Right forelimb (tissue), 1 donor: ENCODE measurements around the gene ATP6V1B1.
"Not testable (repeated sequence)": the region's sequence is repeated elsewhere in the genome, so short reads cannot be mapped to it uniquely, and the experiment has no call there.

ENCODE experiments used
- DNase-seq: peaks from one replicate; pipeline ENCODE4 v3.0.0-alpha.2; 2018

ATP6V1B1 gene

DNA sequence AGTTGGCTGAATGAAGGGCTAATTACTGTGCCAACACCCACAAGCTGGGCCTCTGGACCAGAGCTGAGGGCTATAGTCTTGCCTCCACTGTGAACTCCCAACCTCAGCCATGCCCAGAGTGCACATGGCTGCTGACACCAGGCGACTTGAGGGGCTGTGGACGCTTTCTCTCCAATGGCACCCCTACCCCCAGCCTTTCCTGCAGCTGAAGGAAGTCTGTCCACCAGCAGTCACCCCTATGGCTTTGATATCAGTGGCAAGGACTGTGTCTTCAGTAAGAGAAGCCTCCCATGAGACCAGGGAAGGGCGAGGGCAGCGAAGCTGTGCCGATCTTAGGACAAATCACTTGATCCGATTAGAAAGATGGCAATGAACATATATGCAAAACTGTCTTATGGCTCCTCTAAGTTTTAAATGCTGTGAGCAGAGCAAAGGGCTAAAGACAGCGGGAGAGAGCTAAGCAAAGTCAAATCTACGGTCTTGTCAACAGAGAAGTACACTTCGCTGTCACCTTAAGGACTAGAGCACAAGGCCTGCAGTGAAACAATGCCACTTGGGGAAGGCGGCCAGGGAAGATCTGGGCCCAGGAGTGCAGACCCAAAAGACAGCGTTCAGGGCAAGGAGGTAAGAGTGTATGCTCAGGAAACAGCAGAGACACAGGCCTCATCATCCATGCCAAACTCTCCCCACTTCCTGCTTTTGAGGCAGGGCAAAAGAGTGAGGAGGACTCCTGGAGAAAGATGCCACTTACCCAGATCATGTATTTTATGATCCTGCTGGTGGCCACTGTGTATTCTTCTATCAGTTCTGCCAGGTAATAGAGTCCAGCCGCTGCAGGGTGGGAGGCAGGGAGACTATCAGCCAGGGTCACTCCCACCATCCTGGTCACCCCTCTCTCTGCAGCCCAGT lies 57.5 kb downstream of the ATP6V1B1 start:
- DNase-seq, result no peak

DNA sequence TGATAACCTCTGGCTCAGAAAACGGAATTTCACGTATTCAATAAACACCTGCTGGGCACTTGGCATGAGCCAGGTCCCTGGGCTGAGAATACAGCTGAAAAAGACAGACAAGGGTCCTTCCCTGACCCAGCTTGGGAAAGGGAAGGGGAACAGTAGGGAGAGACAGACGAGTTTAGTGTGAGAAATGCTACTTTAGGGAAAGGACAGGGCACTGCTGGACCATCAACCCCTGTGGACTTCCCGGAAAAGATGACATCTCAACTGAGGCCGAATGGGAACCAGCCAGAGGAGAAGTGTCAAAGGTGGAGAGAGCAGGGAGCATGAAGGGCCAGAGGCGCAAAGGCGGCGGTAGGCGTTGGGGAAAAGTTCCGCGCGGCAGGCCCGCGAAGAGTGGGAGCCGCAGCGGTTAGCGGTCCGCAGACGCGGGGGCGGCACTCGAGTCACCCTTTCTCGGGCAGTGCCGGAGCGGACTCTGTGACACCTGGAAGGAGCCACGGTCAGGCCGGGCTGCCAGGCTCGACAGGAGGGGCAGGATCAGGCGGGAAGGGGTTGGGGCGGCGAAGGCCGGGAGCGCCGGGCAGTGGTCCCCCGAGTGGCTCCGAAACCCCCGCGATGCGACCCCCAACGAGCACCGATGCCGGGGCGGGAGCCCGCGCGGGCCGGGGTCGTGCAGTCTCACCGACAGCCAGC lies 58.5 kb downstream of the ATP6V1B1 start:
- no peak for DNase-seq

DNA sequence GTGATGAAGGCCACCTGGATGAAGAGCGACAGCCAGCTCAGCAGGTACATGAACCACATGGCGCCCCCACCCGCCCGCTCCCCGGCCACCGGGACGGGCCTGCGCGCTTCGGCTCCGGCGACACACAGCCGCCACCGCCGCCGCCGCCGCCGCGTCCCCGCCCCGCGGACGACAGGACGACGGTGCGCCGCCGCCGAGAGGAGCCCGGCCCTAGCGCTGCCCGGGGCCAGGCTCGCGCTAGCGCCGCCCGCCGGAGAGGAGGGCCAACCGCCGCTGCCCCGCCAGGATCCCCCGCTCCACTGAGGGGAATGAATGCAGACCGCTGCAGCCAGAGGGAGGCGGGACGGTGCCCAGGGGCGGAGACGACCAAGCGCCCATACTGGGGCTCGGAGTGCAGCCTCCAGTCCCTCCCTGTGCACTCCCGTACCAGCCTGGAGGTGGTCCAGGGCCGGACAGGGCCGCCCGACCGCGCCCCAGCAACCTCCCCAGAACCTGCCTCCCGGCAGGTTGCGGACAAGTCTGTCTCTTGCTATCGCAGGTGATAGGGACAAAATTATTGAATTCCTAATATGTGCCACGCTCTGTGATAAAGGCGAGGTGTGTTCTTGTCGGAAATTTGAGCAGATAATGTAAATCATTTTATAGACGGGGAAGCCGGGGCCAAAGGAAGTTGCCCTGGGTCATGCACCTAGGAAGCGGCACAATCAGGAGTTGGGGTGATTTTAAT lies 59.2 kb downstream of the ATP6V1B1 start, which contains the start of gene TEX261:
TEX261 (minus strand) TSS at position 175 of the 727 bp plus-strand sequence; CDS start at position 59, 116 bp downstream.
- DNase-seq, result peak; percentile 93

DNA sequence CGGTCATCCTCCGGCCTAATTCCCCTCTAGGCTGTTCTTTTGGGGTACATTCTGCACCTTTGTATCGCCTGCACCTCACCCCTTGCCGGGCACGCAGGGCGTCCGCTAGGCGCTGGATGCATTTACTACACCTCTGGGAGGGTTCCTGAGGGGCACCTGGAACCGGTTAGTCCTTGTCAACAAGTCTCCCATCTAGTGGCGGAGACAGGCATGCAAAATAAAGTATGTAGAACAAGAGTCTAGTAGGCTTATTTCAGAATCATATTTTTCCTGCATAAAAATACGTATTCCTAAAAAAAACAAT lies 59.7 kb downstream of the ATP6V1B1 start:
- no peak for DNase-seq

DNA sequence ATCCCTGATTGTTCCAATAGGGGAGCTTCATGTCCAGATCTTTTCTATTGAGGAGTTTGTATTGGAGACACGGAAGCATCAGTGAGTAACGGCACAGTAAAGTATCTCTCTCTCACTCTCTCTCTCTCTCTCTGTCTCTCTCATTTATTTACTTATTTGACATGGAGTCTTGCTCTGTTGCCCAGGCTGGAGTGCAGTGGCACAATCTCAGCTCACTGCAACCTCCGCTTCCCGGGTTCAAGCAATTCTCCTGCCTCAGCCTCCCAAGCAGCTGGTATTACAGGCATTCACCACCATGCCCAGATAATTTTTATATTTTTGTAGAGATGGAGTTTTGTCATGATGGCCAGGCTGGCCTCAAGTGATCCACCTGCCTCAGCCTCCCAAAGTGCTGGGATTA lies 63.2 kb downstream of the ATP6V1B1 start:
- not testable (repeated sequence) for DNase-seq

DNA sequence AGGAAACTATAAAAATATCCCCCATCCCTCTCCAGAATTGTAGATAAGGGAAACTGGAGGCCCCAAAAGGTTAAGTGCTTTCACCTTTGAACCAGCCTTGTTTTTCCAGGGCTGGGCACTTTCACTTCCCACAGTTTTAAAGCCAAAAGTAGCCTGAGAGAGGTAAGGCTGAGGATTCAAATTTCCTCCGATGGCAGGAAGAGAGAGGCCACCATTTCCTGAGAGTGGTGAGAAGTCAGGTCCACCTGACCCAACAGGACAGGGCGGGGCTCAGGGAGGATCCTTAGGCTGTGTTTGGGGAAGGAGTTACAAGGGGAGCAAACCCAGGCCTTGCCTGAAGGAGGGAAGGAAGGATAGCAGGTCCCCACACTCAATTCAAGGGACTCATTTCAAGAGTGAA lies 63.7 kb downstream of the ATP6V1B1 start:
- DNase-seq, result no peak

DNA sequence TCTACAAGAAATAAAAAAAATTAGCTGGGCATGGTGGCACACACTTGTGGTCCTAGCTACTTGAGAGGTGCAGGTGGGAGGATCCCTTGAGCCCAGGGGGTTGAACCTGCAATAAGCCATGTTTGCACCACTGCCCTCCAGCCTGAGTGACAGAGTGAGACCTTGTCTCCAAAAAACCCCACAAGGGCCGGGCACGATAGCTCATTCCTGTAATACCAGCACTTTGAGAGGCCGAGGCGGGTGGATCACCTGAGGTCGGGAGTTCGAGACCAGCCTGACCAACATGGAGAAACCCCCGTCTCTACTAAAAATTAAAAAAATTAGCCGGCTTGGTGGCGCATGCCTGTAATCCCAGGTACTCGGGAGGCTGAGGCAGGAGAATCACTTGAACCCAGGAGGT lies 64.2 kb downstream of the ATP6V1B1 start:
- DNase-seq, result not testable (repeated sequence)

DNA sequence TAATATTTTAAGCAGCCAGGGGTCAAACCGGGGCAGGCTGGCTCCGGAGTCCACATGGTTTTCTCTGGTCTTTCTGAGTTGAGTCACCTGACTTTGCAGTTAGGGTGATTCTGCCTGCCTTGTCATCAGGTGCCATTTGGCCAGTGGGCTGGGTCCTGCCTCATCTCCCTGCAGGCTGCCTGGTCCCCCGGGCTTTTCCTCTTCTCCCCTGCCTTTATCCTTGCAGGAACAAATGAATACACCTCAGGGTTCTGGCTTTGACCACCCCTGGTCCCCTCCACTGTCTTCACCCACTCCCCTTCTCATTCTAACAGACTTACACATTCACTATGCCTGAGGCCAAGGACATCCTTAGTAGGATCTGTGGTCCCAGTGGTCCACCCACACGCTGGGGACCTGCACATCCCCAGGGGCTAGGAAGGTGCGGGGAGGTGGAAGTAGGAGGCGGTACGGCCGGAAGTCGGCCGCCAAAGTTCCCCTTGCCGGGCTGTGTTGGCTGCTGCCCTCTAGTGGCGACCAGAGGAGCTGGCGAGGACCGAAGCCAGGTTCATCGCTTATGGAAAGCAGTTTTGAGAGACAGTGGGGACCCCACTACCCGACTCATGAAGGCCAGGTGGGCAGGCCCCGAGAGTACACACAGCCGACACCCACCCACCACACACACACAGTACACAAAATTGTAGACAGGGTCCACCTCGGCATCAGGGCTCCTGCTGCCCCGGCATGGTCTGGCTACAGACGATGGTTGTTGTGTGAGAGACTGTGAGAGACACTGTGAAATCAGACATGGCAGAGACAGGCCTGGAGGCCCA lies 65.3 kb downstream of the ATP6V1B1 start:
- peak; percentile 72 for DNase-seq

DNA sequence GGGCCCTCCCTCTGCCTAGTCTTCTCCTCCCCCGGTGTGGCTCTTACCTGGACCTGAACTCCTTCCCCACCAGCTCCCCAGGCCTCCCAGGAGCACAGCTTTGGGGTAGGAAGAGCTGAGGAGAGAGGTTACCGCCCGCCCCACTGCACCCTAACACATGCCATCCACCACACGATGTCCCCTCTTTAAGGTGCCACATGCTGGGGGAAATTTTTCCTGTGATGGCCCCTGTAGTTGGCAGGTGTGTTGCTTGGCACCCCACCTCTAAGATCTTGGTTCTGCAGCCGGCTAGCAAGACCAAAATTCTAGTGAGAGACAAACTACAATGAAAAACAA lies 65.9 kb downstream of the ATP6V1B1 start:
- no peak for DNase-seq

DNA sequence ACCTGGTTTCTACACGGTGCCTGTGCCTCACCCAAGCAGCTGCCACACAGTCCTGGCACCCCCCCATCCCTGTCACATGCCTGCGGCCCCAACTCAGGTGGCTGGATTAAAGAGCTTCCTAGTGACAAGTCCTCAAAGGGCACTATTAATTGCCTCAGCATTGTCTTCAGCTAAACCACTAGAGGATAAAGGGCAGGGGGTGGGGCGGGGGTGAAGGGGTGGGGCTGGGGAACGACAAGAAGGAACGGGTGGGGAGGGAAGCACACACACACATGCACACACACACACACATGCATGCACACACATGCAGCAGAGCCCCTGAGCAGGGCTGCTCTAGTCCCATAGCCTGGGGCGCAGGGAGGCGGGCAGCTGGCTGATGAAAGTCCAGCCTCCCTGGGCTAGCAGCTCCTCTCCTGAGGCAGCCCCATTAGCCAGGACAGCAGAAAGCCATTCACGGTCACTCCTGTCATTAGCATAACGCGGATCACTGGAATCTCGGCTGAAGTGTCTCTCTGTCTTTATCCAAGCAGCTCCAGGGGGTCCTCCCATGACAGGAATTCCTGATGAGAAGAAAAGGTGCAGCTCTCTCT lies 66.4 kb downstream of the ATP6V1B1 start:
- DNase-seq, result no peak

DNA sequence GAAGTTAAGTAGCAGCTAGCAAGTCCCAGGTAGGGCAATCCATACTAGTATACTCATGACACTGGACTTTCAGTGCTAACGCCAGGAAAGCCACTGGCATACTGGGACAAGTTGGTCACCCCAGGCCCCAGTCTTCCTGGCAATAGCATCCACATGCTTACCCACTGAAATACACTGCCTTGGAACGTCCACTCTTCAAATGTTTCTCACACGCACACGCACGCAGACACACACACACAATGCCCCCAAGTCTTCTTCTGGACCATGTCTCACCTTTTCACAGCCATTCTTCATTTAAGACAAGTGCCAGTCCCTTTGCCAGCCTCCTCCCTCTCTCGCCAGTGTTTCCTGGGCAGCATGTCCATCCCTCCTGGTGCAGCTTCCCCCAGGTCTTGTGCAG lies 67.7 kb downstream of the ATP6V1B1 start:
- no peak for DNase-seq

DNA sequence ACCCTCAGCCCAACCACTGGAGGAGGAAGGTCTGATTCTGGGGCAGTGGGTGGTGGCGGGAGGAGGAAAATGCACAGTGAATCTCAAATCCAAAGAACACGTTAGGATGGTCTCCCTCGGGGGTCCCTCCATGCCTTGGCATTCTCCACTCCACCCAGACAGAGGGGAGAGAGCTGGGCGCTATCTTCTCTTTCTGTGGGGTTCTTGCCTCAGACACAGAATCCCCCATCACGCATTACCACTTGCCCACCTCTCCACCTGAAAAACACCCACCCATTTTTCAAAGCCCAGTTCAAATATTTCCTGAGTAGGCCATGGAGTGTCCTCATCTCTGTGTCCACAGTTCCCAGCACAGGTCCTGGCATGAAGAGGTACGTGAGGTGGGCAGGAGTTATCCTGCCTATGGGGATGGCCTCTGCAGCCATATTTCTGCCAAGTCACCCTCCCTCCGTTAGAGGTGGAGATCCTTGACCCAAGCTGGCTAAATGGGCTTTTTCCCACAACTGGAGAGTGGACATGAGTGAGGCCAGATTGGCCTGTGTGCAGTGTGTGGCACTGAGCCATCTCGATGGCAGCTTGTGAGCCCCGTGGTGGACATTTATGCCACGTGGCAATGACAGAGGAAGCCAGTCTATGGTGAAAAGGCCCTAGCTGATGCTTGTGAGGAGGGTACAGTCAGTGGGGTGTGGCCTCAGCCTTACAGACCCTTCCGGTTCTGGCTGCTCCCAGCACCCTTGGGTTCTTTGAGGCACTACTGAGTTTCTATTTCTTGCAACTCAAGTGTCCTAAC lies 68.5 kb downstream of the ATP6V1B1 start:
- no peak for DNase-seq

DNA sequence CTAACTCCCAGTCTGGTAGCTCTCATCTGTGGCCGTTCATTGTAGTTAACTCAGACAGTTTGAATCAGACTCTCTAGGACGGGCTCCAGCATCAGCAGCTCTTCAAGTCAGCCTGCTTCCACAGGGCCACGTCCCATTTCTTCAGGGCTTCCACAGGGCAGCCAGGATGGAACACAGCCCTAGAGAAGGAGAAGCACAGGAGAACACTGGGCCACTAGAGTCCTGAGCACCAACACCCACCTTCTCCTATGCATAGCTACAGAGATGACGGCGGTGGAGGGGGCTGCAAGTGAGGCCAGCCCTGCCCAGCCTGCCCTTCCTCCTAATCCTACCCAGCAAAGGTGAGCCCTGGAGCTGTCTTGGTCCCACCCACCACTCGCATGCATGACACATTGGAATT lies 69.2 kb downstream of the ATP6V1B1 start:
- no peak for DNase-seq

DNA sequence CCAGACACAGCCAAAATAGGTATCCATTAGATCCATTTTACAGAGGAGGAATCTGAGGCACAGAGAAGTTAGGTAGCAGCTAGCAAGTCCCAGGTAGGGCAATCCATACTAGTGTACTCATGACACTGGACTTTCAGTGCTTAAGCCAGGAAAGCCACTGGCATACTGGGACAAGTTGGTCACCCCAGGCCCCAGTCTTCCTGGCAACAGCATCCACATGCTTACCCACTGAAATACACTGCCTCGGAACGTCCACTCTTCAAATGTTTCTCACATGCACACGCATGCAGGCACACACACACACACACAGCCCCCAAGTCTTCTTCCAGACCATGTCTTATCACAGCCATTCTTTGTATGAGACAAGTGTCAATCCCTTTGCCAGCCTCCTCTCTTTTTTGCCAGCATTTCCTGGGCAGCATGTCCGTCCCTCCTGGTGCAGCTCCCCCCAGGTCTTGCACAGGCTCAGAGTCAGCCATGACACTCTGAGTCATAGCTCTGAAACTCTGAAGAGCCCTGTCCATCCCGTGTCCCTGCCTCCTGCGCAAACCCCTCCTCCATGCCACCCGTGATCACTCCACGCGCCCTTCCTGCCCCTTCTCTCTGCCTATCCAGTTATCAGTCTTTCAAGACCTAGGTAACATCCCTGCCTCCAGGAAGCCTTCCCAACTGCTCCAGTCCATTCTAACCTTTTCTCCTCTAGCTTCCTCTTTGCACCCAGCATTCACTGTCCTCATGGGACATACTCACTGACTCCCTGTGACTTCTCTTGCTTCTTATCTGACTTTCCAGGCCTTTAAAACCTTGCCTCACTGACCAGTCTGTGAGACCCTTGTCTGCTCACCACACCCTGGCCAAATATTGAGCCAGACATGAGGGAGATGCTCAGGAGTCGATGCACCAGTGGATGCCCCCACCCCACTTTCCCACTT lies 69.8 kb downstream of the ATP6V1B1 start:
- no peak for DNase-seq

DNA sequence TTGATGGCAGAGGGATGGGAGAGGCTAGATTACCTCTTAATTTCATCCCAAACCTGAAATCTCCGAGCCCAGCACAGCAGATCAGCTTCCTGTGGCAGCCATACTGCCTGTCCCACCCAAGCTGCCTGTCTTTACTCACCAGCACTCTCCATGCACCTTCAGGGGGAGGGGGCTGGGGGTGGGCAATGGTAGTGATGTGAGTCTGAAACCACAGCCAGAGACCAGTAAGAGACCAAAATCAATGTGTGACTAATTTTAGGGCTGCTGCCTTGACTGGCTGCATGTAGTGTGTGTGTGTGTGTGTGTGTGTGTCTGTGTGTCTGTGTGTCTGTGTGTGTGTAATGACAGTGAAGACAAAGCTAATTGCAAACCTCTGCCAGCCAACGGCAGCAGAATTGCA lies 70.6 kb downstream of the ATP6V1B1 start:
- DNase-seq, result no peak

DNA sequence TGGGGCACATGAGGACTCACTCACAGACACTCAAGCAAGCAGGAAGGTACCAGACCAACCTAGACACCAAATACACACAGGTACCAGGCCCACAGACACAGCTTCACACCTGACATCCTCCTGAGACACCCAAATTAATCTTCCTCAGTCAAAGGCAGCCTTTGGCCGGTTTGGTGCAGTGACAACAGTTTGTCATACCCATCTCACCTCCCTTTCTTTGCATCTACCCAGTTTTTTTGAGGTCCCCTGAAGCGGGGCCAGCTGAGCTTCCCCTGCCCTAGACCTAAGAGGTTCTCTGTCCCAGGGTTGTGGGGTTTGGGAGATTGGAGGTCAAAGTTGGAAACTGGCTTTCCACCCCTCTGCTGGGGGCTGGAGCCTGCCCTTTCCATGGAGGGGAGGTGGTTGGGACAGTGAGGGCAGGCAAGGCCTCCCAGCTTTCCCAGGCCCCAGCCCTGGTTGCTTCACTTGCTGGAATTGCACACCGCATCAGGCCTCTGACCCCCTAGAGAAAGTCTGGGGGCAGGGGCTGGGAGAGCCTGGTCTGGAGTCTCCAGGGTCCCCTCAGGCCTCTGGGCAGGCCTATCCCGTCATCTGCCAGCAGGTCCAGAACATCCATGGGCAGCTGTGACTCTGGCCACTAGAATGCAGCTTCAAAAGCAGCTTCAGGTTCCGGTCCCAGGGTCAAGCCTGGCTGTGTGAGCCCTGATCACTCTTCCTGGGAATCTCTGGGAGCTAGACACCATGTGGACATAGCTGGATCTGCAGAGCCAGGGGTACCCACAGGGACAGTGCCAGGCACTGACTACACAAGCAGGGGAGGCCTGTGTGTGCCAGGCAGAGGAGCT lies 71.5 kb downstream of the ATP6V1B1 start:
- DNase-seq, result no peak

DNA sequence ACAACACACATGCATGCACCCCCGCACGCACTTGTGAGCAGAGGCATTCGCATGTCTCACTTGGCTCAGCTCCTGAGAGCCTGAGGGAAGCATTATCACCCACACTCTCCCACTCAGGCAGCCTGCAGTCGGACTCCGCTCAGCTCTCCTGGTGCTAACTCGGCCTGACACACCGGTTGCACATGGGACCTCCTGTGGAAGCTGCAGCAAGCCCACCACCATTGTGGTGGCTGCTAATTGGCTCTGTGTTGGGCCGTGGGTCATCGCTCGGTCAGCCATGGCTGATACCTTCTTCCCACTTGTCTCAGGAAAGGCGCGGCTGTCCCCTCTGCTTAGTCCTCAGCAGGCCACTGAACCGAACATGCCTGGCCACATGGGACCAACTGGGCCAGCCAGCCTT lies 72.6 kb downstream of the ATP6V1B1 start:
- no peak for DNase-seq

DNA sequence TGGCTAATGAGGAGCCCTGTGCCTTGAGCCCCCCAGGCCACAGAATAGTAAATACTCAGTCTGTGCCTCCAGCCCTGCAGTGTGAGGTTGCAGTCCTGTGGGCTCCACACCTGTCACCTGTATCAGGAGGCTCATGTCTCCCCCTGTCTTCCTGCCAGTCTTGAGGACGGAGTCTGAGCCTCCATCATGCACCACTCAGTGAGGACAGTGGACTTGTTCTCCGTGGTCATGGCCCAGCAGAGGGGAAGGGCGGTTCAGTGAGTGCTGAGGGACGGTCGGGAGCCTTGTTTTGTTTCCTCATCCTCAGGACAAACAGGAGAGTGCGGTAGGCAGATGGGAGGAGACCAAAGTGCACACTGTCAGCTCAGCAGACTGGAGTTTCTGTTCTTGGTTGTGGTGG lies 76.1 kb downstream of the ATP6V1B1 start:
- DNase-seq, result not testable (repeated sequence)
